Activated CD8-positive, alpha-beta memory T cell treated with anti-CD3 and anti-CD28 coated beads, Interleukin-2, amount 50 U/mL, for 24 hours (primary cell): ENCODE measurements around the gene HDHD2.

Source experiments
- DNase-seq: peaks from one replicate; pipeline ENCODE4 v3.0.0-alpha.2; 2020; ENCODE audit errors: extremely low read depth

HDHD2 gene

GRCh38 chr18:47062471-47062870, 87.8 kb downstream of the HDHD2 start:
- no peak for DNase-seq
